GM12891 (cell line): Measurements from ENCODE around the gene SPRR1A.

Experiments used
- PAX5 ChIP-seq: IDR thresholded peaks from 2 replicates; pipeline ENCODE4 v1.6.1; 2011; ENCODE audit warnings: low read length, moderate library complexity, mild to moderate bottlenecking; ENCODE audit not compliant: insufficient read depth, severe bottlenecking
- POLR2AphosphoS5 ChIP-seq: IDR thresholded peaks from 2 replicates; pipeline ENCODE4 v1.6.1; 2011; ENCODE audit warnings: low read depth, low read length, control low read depth

GRCh38 chr1:152964536-152964935 is 19.3 kb upstream of the SPRR1A start:
- TF ChIP-seq PAX5: no peak
- no peak for TF ChIP-seq POLR2AphosphoS5
